Measurements from ENCODE around the gene ELFN1.
"Not testable (repeated sequence)": the region's sequence is repeated elsewhere in the genome, so short reads cannot be mapped to it uniquely, and the experiment has no call there.

ELFN1 gene

GRCh38 chr7:1706721-1707613 lies 36.9 kb downstream of the ELFN1 start:
- H3K4me3 ChIP-seq (ENCODE audit: low read depth, low read length), result no peak overlapping the region

- no peak overlapping the region for H3K4me3 ChIP-seq (ENCODE audit: low read depth, low read length)
Measured at GRCh38 chr7:1707756-1708595, 37.9 kb downstream of the ELFN1 start.

GRCh38 chr7:1708596-1709251 lies 38.6 kb downstream of the ELFN1 start:
- H3K4me3 ChIP-seq (ENCODE audit: low read depth, low read length), result no peak overlapping the region

- no peak overlapping the region for H3K4me3 ChIP-seq (ENCODE audit: low read depth, low read length)
Measured at GRCh38 chr7:1709281-1709680, 39.2 kb downstream of the ELFN1 start.

- no peak overlapping the region for H3K4me3 ChIP-seq (ENCODE audit: low read depth, low read length)
Measured at GRCh38 chr7:1709900-1710299, 39.8 kb downstream of the ELFN1 start.

- H3K4me3 ChIP-seq (ENCODE audit: low read depth, low read length), result no peak overlapping the region
Measured at GRCh38 chr7:1710936-1711335, 40.9 kb downstream of the ELFN1 start.

- H3K4me3 ChIP-seq (ENCODE audit: low read depth, low read length), result no peak overlapping the region
Measured at GRCh38 chr7:1712907-1713501, 42.9 kb downstream of the ELFN1 start.

- no peak overlapping the region for H3K4me3 ChIP-seq (ENCODE audit: low read depth, low read length)
Measured at GRCh38 chr7:1713502-1714484, 43.7 kb downstream of the ELFN1 start.

- no peak overlapping the region for H3K4me3 ChIP-seq (ENCODE audit: low read depth, low read length)
Measured at GRCh38 chr7:1714583-1715330, 44.7 kb downstream of the ELFN1 start.

GRCh38 chr7:1715331-1715625 lies 45.2 kb downstream of the ELFN1 start:
- H3K4me3 ChIP-seq (ENCODE audit: low read depth, low read length), result no peak overlapping the region

GRCh38 chr7:1715671-1716074 lies 45.6 kb downstream of the ELFN1 start:
- no peak overlapping the region for H3K4me3 ChIP-seq (ENCODE audit: low read depth, low read length)

GRCh38 chr7:1716263-1717094 lies 46.4 kb downstream of the ELFN1 start:
- H3K4me3 ChIP-seq (ENCODE audit: low read depth, low read length), result no peak overlapping the region

- no peak overlapping the region for H3K4me3 ChIP-seq (ENCODE audit: low read depth, low read length)
Measured at GRCh38 chr7:1717095-1717483, 47.0 kb downstream of the ELFN1 start.

- no peak overlapping the region for H3K4me3 ChIP-seq (ENCODE audit: low read depth, low read length)
Measured at GRCh38 chr7:1717903-1718676, 48.0 kb downstream of the ELFN1 start.

GRCh38 chr7:1718850-1719249 lies 48.8 kb downstream of the ELFN1 start:
- H3K4me3 ChIP-seq (ENCODE audit: low read depth, low read length), result not testable (repeated sequence)

- H3K4me3 ChIP-seq (ENCODE audit: low read depth, low read length), result not testable (repeated sequence)
Measured at GRCh38 chr7:1719256-1719655, 49.2 kb downstream of the ELFN1 start.

GRCh38 chr7:1719913-1720312 lies 49.8 kb downstream of the ELFN1 start:
- no peak overlapping the region for H3K4me3 ChIP-seq (ENCODE audit: low read depth, low read length)

GRCh38 chr7:1720326-1720725 lies 50.2 kb downstream of the ELFN1 start:
- H3K4me3 ChIP-seq (ENCODE audit: low read depth, low read length), result no peak overlapping the region
